Measurements from ENCODE around the gene NECTIN2.
"Not testable (repeated sequence)": the region's sequence is repeated elsewhere in the genome, so short reads cannot be mapped to it uniquely, and the experiment has no call there.

NECTIN2 gene

DNA sequence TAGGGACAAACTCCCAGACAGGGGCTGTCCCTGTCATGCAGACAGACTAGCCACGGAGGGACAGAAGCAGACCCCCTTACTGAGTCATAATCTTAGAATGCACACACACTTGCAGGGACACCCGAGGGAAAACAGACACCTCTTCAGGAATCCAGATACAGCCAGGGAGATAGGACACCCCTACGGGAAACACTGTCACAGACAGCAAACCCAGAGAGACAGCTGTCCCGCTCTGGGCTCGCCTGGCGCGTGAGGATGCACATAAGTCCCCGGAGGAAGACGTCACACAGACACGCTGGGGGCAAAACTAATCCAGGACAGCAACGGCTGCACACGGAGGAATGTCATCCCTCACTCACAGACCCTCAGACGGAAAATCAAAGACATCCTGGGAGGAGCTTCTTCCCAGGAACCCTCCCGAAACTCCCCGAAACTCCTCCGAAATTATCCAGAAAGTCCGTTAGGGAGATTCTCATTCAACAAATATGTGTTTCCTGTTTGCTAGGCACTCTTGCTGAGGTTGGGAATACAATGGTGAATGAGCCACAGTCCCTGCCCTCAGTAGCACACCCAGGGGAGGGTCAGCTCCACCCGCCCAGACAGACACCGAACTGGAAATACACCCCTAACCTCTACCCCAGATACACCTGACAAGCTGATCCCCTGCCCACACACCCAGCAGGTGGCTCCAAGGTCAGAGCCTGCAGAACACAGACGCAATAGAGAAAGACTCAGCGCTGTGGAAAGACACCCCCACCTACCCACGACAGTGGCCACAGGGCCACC, 29.8 kb downstream of the NECTIN2 start:
- H3K27ac ChIP-seq = no peak overlapping the region; the same call in 1 of the 2 replicates
- TF ChIP-seq CTCF (conservative IDR thresholded peaks at IDR 0.05) = no peak

DNA sequence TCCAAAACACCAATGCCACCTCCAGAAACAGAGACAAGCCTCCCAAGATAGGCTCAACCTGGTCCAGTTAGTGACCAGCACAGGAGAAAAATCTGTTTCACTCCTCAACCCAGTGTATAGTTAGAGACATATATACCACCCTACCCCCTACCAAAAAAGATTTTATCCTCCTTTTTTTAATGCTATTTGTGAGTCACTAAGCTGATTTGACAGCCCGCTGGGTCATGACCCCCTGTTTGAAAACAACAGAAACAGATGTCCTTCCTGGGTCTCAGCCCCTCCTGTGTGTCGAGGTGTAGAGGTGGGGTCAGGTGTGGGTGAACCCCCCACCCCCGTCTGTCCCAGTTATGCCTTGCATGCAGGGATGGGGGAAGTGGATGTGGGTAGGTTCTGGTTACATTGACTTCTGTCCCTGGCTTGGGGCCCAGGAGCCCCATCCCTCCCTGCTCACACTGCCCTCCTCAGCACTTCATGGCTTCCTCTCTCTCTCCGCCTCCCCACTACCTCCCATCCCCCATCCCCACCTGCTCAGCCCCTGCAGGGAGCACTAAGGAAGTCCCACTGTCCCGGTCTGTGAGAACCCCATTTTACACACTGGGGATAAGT, 30.9 kb downstream of the NECTIN2 start:
- H3K27ac ChIP-seq = peak overlapping the region; percentile 68
- no peak for TF ChIP-seq CTCF (conservative IDR thresholded peaks at IDR 0.05)

- TF ChIP-seq CTCF (conservative IDR thresholded peaks at IDR 0.05) = no peak
- peak overlapping the region; percentile 68 for H3K27ac ChIP-seq
Observed at GRCh38 chr19:44878120-44878865, 32.2 kb downstream of the NECTIN2 start.

- no peak for TF ChIP-seq CTCF (conservative IDR thresholded peaks at IDR 0.05)
- H3K27ac ChIP-seq = peak overlapping the region; percentile 68; the same call in 1 of the 2 replicates
Observed at GRCh38 chr19:44879309-44880065, 33.4 kb downstream of the NECTIN2 start.

- TF ChIP-seq CTCF (conservative IDR thresholded peaks at IDR 0.05) = no peak
- H3K27ac ChIP-seq = no peak overlapping the region
Observed at GRCh38 chr19:44882063-44882462, 36.0 kb downstream of the NECTIN2 start.

GRCh38 chr19:44882619-44883397, 36.7 kb downstream of the NECTIN2 start:
- H3K27ac ChIP-seq = not testable (repeated sequence)

DNA sequence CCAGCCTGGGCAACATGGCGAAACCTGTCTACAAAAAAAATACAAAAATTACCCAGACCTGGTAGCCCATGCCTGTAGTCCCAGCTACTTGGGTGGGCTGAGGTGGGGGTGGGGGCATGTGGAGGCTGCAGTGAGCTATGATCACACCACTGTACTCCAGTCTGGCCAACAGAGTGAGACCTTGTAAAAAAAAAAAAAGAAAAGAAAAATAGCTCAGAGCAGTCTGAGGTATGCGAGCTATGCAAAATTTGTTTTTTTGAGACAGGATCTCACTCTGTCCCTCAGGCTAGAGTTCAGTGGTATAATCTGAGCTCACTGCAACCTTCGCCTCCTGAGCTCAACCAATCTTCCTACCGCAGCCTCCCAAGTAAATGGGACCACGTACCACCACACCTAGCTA, 37.8 kb downstream of the NECTIN2 start:
- TF ChIP-seq CTCF (conservative IDR thresholded peaks at IDR 0.05) = no peak
- H3K27ac ChIP-seq = no peak overlapping the region
